NOMO-1 treated with DMSO at 0.1 percent for 48 hours (cell line): Measurements from ENCODE around the gene CDKN2B-AS1.

ENCODE experiments used
- DNase-seq: peaks from one replicate; lab custom pipeline; 2025; ENCODE audit not compliant: unreplicated experiment; lab: John Stamatoyannopoulos, UW

CDKN2B-AS1 gene

DNA sequence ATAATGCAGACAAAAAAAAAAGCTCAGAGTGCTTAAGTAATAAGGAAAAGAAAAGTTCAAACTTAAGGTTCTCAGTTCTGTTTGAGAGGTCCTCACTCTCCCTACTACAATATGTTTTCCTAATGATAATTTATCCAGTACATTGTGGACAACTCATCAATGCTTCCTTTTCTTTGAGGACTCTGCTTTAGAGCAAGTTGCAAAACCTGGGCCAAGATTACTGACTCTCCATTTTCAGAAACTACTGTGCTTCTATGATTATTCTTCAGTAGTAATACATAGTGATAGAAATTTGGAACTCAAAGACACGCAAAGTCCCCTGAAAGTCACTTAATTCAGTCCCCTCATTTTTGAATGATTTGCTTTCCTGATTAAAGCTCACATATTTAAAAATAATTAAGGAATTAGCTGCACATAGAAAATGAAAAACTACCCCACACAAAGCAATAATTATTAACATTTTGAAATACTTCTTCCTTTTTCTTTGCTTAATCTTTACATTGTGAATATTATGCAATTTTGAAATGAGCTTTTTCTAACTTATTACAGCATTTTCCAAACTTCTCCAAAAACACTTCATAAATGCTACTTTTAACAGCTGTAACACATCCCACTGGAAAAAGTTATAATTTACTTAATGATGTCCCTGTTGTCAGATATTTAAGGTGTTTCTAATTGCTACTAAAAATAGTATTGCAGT, 11.6 kb upstream of the CDKN2B-AS1 start:
- no peak for DNase-seq

DNA sequence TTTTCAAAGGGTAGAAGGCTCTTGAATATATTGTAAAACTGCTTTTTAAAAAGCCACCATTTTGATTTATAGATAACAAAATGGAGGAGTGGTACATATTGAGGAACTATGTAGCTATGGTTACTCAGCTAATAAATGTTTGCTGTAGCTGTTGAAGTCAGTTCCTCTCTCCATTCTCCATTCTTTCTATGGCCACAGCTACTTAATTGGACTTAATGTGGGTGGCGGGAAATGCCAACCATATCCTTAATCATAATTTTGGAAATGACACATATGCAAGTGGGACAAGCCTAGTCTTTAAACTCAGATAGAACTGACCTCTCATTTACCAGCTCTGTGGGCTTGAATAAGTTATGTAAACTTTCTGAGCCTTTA, 11.0 kb upstream of the CDKN2B-AS1 start:
- DNase-seq = no peak

GRCh38 chr9:21984101-21984500, 10.5 kb upstream of the CDKN2B-AS1 start:
- no peak for DNase-seq

DNA sequence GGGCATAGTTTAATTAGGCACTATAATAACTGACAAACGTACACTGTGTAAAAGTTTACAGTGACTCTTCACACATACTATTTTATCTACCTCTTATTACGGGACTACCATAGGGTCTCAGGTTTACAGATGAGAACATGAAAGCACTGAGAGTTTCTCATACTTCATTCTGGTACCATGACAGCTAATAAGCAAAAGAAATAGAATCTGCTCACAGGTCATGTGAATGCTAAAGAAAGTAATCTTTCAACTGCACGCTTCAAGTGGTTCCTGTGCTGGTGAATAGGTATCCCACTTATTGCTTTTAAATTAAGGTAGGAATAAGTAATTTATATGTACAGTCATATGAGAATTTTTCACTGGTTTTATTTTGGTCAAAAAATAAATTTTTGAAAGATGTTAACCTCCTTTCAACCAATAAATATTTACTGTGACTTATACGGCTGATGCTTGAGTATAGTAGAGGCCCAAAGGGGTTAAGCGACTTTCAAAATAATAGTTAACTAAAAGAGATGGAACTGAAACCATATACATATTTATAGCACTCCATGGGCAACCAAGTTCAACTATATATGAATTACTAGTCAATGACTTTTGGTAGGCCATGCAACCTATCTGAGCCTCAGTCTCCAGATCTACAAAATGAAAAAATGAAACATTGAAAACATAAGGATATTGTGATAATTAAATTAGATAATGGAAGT, 8.5 kb upstream of the CDKN2B-AS1 start:
- no peak for DNase-seq

DNA sequence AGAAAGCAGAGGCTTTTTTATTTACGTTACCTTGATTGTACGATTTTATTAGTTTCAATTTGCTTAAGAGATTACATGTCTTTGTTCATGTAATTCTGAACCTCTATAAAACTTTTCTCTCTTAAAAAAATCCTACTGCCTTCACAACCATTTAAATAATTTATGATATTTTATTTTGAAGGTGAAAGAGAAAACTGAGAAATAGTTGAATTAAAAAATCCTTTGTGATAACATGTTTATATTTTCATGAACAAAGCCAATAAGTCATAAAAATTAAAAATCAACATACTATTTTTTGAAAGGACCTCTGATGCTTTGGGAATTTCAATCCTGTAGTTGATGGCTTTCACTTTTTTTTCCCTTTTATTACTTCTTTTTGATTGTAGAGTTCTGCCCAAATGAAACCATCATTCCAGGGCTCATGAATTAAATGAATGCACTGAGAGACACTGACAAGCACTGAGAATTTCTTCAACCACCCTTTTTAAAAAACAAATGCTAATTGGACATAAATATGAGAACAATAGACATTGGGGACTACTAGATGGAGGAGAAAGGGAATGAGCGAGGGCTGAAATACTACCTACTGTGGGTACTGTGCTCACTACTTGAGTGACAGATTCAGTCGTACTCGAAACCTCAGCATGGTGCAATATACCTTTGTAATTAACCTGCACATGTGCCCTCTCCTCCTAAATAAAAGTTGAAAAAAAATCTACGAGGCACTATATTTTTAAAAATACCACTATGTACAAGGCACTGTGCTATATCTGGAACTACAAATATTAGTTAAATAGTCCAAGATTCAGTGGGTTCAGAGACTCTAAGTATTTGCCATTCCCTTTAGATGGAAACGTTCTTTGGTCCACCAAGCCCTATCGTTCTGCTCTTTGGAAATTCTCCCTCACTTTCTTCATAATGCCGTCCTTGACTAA, 6.3 kb upstream of the CDKN2B-AS1 start:
- DNase-seq = no peak

GRCh38 chr9:21989440-21990189, 5.0 kb upstream of the CDKN2B-AS1 start:
- DNase-seq = no peak

GRCh38 chr9:21991072-21991959, 3.3 kb upstream of the CDKN2B-AS1 start:
- no peak for DNase-seq

GRCh38 chr9:21993007-21993406, 1.6 kb upstream of the CDKN2B-AS1 start:
- no peak for DNase-seq

DNA sequence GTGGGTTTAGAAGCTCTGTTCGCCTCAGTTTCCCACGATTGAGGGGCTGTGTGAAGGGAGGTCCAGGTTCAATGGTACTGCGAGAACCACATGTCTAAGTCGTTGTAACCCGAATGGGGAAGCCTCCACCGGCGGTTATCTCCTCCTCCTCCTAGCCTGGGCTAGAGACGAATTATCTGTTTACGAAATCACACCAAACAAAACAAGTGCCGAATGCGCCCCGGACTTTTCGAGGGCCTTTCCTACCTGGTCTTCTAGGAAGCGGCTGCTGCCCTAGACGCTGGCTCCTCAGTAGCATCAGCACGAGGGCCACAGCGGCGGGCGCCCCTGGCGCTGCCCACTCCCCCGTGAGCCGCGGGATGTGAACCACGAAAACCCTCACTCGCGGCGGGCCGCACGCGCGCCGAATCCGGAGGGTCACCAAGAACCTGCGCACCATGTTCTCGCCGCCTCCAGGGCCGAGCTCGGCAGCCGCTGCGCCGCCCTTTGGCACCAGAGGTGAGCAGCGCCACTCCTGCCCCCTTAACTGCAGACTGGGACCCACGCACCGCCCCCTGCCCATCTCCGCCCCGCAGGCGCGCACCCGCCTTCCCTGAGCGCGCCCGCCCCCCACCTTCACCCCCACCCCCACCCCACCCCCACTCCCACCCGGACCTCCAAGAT, 567 bp upstream of the CDKN2B-AS1 start, which contains the start of gene CDKN2A:
TSS of gene CDKN2A (minus strand) at position 500 of the 663 bp plus-strand sequence.
- DNase-seq = no peak

GRCh38 chr9:21995006-21995665, 545 bp downstream of the CDKN2B-AS1 start:
- DNase-seq = no peak

DNA sequence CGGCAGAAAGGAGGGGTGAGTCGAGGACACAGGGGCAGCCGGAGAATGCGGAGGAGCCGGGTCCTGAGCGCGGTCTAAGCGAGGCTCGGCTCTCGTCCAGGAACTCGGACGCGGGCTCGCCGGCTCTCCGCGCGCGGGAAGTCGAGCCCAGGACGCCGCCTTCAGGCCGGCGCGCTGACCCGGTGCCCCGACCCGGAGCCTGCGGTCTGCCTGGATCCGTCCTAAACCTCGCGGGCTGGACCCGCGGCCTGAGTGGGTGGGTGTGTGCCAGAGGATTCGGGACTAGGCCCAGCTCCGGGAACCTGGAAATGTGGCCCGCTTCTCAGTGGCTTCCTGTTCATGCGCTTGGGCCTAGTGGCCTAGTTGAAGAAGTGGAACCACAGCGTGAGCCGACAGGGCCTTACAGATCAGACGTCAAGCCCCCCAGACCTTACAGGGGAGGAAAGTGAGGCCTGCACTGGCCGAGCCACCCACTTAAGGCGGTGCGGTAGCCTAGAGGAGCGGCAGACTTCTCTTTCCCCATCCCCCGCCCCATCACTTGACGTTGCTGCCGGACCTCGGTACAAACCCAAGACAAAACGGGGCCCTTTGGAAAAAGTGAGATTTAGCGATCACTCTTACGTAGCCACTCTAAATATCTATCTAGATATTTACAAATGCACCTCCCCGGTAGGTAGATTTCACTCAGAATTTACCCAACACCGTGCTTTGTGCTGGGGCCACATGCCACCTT, 1.2 kb downstream of the CDKN2B-AS1 start:
- no peak for DNase-seq

DNA sequence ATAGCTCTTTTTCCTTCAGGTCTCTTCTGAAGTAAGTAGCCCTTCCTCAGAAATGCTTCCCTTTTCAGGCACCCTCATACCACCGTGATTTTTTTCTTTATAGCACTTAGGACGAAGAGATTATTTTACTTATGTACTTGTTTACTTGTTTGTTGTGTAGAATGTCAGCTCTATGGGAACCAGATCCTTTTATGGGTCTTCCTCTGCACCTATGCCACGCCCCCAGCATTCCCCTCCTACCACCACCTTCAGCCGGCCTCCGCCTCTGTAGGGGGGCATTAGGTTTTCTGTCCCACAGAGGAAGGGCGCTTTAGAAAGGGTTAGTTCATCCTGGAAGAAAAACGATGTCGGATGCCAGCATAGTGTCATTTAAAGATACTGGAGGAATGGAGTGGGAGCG, 1.8 kb downstream of the CDKN2B-AS1 start:
- no peak for DNase-seq

GRCh38 chr9:21996858-21997257, 2.3 kb downstream of the CDKN2B-AS1 start:
- no peak for DNase-seq

DNA sequence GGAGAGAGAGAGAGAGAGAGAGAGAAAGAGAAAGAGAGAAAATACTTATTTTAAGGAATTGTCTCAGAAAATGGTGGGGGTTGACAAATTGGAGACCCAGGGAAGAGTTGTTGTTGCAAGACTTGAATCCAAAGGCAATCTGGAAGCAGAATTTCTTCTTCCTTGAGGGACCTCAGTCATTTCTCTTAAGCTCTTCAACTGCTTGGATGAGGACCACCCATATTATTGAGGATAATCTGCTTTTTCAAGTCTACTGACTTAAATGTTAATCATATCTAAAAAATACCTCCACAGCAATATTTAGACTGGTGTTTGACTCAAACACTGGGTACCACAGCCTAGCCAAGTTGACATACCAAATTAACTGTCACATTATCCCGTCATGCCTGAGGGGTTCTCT, 2.9 kb downstream of the CDKN2B-AS1 start:
- DNase-seq = no peak

- DNase-seq = no peak
Observed at GRCh38 chr9:21998026-21998425, 3.4 kb downstream of the CDKN2B-AS1 start.

DNA sequence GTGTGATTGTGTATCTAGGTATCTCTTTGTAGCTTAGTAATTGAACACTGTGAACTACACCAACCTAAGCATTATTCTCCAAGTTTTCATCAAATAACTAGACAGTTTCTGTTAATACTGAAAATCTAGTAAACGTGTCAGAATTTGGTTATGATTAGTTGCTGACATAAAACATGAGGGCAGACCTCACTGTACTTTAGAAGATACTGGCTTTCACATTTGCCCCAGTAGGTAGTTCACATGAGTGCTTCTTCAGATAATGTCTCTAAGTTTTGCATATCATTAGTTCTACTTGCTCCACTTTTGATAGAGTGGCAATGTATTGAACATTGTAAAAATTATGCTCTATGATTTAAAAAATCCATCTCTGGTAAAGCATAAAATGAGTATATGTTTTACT, 7.4 kb downstream of the CDKN2B-AS1 start:
- no peak for DNase-seq

DNA sequence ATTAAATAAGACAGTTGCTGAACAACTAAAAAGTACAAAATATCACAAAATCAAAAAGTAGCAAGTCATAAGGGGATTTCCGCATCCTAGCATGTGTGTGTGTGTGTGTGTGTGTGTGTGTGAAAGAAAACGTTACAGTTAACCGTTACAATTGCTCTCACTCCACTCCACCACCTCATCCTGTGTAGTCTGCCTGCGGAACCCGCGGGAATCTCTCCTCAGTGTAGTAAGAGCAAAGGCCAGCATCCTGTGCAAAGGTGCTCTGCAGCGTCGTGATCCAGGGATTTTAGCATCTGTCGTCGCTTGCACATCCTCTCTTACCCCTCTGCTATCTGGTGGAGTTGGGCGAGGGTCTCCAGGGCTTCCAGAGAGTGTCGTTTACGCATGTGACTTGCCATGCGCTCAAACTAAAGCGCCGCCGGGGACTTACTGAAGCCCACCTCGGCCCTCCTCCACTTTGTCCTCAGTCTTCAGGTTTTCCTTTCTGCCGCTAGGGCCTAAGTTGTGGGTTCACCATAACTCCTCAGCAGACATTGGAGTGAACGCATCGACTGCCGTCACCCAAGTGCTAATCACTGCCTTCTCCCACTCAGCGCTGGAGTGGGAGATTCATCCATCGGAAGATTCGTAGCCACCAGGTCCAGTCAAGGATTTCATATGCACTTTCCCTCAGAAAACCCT, 10.6 kb downstream of the CDKN2B-AS1 start:
- no peak for DNase-seq
